OCI-LY3 (cell line): ENCODE results near the gene ZNF821.
"Not testable (repeated sequence)": the region's sequence is repeated elsewhere in the genome, so short reads cannot be mapped to it uniquely, and the experiment has no call there.

Experiments used
- H2AFZ ChIP-seq: fragments of 200-600, 300-600 bp; shearing (Covaris generic); 2 replicates; pipeline ENCODE4 v1.6.0; 2014; ENCODE audit warnings: antibody characterized with exemption, low read depth, low read length
- H3K27ac ChIP-seq: fragments of 200-600, 300-600 bp; sonication (generic); 2 replicates; pipeline ENCODE4 v1.5.1; 2014; ENCODE audit warnings: mild to moderate bottlenecking, low read length, moderate library complexity, mixed read lengths
- H3K27me3 ChIP-seq: fragments of 200-600, 300-600 bp; sonication (generic); 2 replicates; pipeline ENCODE4 v1.6.1; 2014; ENCODE audit warnings: low read depth, low read length, mixed read lengths
- H3K36me3 ChIP-seq: fragments of 200-600, 300-600 bp; sonication (generic); replicated peaks from 2 replicates; pipeline ENCODE3; 2014; ENCODE audit warnings: low read depth, low read length, mixed read lengths
- H3K4me1 ChIP-seq: fragments of 300-600, 200-600 bp; sonication (generic); 2 replicates; pipeline ENCODE4 v1.6.1; 2014; ENCODE audit warnings: low read length, mixed read lengths
- H3K4me2 ChIP-seq: fragments of 200-600, 300-600 bp; sonication (generic); 2 replicates; pipeline ENCODE4 v1.6.1; 2014; ENCODE audit warnings: low read length, mixed read lengths
- H3K4me3 ChIP-seq: fragments of 300-600, 200-600 bp; sonication (generic); 2 replicates; pipeline ENCODE4 v1.5.1; 2014; ENCODE audit warnings: antibody characterized with exemption, mild to moderate bottlenecking, low read length, moderate library complexity
- H3K79me2 ChIP-seq: fragments of 300-600, 200-600 bp; shearing (Covaris generic); 2 replicates; pipeline ENCODE4 v1.6.1; 2014; ENCODE audit warnings: mild to moderate bottlenecking, low read length, mixed read lengths
- H3K9ac ChIP-seq: fragments of 300-600, 200-600 bp; shearing (Covaris generic); 2 replicates; pipeline ENCODE4 v1.6.0; 2014; ENCODE audit warnings: mild to moderate bottlenecking, low read length, moderate library complexity
- H3K9me3 ChIP-seq: fragments of 200-600, 300-600 bp; shearing (Covaris generic); 2 replicates; pipeline ENCODE4 v1.6.1; 2014; ENCODE audit warnings: low read length, mixed read lengths; ENCODE audit not compliant: insufficient read depth
- H4K20me1 ChIP-seq: fragments of 200-600, 300-600 bp; sonication (generic); 2 replicates; pipeline ENCODE4 v1.6.1; 2016; ENCODE audit warnings: low read length, mixed read lengths; ENCODE audit not compliant: insufficient read depth
- EZH2phosphoT487 ChIP-seq: fragments of 200-600 bp; shearing (Covaris generic); IDR thresholded peaks from 2 replicates; pipeline ENCODE4 v1.6.1; 2018; ENCODE audit warnings: antibody characterized with exemption, mixed run types, low read depth
- TF ChIP-seq, protein P1 (sequence below): fragments of 200-600, 300-600 bp; sonication (generic); IDR thresholded peaks from 2 replicates; pipeline ENCODE4 v1.5.1; 2014; ENCODE audit warnings: antibody characterized with exemption, low read length, low read depth

Gene ZNF821

DNA sequence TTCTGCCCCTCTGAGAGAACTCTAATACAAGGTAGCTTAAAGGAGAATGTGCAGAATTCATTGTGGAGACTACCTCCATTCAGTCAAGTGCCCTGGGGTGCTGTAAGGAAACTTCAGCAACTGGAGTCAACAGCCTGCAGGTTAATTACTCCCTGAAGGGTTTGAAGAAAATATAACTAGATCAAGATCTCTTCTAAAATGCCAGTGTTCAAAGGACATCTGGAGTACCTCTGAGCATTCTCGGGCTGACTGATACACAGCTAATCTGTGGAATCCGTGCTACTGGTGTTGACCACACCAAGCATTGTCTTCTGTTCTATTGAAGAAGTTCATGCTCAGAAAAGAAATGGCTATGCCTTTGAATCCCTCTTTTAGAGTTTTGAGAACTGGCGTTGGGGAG, 49.7 kb downstream of the ZNF821 start:
- TF ChIP-seq EZH2phosphoT487, result no peak
- TF ChIP-seq, protein P1, sequence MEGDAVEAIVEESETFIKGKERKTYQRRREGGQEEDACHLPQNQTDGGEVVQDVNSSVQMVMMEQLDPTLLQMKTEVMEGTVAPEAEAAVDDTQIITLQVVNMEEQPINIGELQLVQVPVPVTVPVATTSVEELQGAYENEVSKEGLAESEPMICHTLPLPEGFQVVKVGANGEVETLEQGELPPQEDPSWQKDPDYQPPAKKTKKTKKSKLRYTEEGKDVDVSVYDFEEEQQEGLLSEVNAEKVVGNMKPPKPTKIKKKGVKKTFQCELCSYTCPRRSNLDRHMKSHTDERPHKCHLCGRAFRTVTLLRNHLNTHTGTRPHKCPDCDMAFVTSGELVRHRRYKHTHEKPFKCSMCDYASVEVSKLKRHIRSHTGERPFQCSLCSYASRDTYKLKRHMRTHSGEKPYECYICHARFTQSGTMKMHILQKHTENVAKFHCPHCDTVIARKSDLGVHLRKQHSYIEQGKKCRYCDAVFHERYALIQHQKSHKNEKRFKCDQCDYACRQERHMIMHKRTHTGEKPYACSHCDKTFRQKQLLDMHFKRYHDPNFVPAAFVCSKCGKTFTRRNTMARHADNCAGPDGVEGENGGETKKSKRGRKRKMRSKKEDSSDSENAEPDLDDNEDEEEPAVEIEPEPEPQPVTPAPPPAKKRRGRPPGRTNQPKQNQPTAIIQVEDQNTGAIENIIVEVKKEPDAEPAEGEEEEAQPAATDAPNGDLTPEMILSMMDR, result no peak
- Histone ChIP-seq H2AFZ (no peak overlapping the region), H3K9me3 (no peaks in the 10 kb centered on the region), H3K4me1 (peaks cover 19% of the 10 kb centered on the region), H3K27ac (no peak overlapping the region), H3K36me3 (no peaks in the 10 kb centered on the region), H3K4me3 (no peak overlapping the region), H4K20me1 (no peaks in the 10 kb centered on the region), H3K9ac (no peak overlapping the region), H3K27me3 (no peaks in the 10 kb centered on the region), H3K79me2 (no peaks in the 10 kb centered on the region), H3K4me2 (no peak overlapping the region)

DNA sequence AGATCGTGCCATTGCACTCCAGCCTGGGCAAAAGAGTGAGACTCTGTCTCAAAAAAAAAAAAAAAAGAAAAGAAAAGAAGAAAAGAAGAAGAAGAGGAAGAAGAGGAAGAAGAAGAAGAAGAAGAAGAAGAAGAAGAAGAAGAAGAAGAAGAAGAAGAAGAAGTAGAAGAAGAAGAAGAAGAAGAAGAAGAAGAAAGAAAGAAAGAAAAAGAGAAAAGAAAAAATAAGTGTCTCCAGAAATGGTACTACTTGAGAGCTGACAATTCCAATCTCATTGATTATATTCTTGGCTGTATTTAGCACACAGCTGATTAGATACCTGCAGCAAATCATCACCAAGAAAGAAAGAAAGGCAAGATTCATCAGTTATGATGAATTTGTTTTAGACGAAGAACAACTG, 51.9 kb downstream of the ZNF821 start:
- H3K4me2 ChIP-seq, H3K4me3 ChIP-seq, H3K27ac ChIP-seq, H3K36me3 ChIP-seq, H3K27me3 ChIP-seq, H4K20me1 ChIP-seq, H3K79me2 ChIP-seq, H3K9ac ChIP-seq, H2AFZ ChIP-seq, H3K9me3 ChIP-seq: not testable (repeated sequence)
- peaks cover 19% of the 10 kb centered on the region for H3K4me1 ChIP-seq

DNA sequence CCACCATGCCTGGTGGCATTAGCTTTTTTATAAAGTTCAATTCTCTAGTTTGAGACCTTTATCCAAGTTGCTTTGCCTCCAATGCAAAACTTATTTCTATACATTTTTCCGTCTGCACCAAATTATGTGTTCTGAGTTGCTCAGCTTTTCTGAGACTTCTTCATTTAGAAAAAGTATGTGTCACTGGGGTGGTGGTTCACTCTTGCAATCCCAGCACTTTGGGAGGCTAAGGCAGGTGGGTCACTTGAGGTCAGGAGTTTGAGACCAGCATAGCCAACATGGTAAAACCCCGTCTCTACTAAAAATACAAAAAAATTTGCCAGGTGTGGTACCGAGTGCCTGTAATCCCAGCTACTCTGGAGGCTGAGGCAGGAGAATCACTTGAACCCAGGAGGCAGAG, 52.3 kb downstream of the ZNF821 start:
- not testable (repeated sequence) for H3K27ac ChIP-seq, H3K4me2 ChIP-seq, H2AFZ ChIP-seq, H3K9ac ChIP-seq, H3K9me3 ChIP-seq, H3K27me3 ChIP-seq, H3K79me2 ChIP-seq, H3K36me3 ChIP-seq, H3K4me3 ChIP-seq, H4K20me1 ChIP-seq
- peaks cover 19% of the 10 kb centered on the region for H3K4me1 ChIP-seq

DNA sequence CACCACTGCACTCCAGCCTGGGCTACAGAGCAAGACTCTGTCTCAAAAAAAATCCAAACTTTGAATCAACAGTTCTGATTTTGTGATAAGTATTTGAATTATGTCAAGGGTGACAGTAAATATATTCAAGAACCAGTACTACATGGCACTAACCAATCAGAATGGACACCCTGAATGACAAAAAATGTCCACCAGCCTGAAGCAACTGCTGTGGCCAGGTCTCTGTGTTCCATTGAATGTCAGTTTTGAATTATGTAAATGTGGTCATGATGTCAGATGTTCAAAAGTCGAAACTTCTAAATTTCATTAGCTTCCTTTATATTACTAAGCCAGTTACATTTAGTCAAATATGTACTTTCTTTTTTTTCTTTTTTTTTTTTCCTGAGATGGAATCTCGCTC, 53.6 kb downstream of the ZNF821 start:
- H3K4me1 ChIP-seq, result peaks cover 19% of the 10 kb centered on the region
- H4K20me1 ChIP-seq, result no peaks in the 10 kb centered on the region
- H3K36me3 ChIP-seq, result no peaks in the 10 kb centered on the region
- peak overlapping the region; percentile 15; the same call in 1 of the 2 replicates for H3K27ac ChIP-seq
- no peaks in the 10 kb centered on the region for H3K9me3 ChIP-seq
- no peak overlapping the region for H3K9ac ChIP-seq
- peak overlapping the region; percentile 22 for H3K4me2 ChIP-seq
- peak overlapping the region; percentile 40; the same call in 1 of the 2 replicates for H3K4me3 ChIP-seq
- H3K79me2 ChIP-seq, result no peaks in the 10 kb centered on the region
- H2AFZ ChIP-seq, result peak overlapping the region; percentile 57; the same call in 1 of the 2 replicates
- no peaks in the 10 kb centered on the region for H3K27me3 ChIP-seq
- TF ChIP-seq EZH2phosphoT487, result no peak
- TF ChIP-seq, protein P1, result no peak

DNA sequence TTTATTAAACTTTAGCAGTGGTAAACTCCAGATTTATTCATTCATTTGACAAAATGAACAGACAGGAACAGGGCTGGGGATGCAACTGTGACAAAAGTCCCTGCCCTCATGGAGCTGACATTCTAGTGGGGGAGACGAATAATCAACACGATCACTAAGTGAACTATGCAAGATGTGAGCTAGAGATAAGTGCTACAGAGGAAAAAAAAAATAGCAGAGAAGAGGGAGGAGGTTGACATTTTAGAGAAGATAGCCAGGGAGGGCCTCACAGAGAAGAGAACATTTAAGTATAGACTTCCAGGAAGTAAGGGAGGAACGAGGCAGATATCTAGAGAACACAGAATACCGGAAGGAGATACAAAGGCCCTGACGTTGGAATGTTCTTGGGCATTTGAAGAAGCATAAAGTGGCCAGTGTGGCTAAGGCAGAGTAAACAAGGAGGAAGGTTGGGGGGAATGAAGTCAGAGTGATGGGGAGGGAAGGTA, 57.4 kb downstream of the ZNF821 start:
- no peak overlapping the region for H3K4me2 ChIP-seq
- H3K9me3 ChIP-seq, result no peaks in the 10 kb centered on the region
- no peaks in the 10 kb centered on the region for H3K36me3 ChIP-seq
- no peak overlapping the region for H3K27ac ChIP-seq
- H3K4me1 ChIP-seq, result peaks cover 13% of the 10 kb centered on the region
- no peak overlapping the region for H3K9ac ChIP-seq
- H3K79me2 ChIP-seq, result no peaks in the 10 kb centered on the region
- no peak overlapping the region for H3K4me3 ChIP-seq
- H2AFZ ChIP-seq, result no peak overlapping the region
- H4K20me1 ChIP-seq, result no peaks in the 10 kb centered on the region
- no peaks in the 10 kb centered on the region for H3K27me3 ChIP-seq
- TF ChIP-seq, protein P1, result no peak

DNA sequence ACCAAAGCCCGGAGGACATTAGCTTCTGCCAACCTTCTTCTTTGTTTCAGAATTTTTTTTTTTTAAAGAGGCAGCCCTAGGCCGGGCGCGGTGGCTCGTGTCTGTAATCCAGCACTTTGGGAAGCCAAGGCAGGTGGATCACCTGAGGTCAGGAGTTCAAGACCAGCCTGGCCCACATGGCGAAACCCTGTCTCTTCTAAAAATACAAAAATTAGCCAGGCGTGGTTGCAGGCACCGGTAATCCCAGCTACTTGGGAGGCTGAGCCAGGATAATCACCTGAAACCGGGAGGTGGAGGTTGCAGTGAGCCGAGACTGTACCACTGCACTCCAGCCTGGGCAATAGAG, 66.9 kb downstream of the ZNF821 start:
- H3K79me2 ChIP-seq, H3K36me3 ChIP-seq, H3K9me3 ChIP-seq, H3K27me3 ChIP-seq, H2AFZ ChIP-seq, H4K20me1 ChIP-seq: not testable (repeated sequence)
- H3K9ac ChIP-seq, result peak overlapping the region; percentile 52
- peak overlapping the region; percentile 92 for H3K27ac ChIP-seq
- H3K4me2 ChIP-seq, result peak overlapping the region; percentile 92
- H3K4me1 ChIP-seq, result peaks cover 33% of the 10 kb centered on the region
- H3K4me3 ChIP-seq, result peak overlapping the region; percentile 44
